Subcutaneous abdominal adipose tissue (tissue), 5 donors: ENCODE measurements around the gene SMAD3.
A peak's percentile ranks its signal among the peaks of the same experiment; 100 is the strongest.

Source experiments
- H3K27ac ChIP-seq: one replicate; pipeline ENCODE4 v1.7.0; 2013; ENCODE audit warnings: low read depth, mild to moderate bottlenecking, inconsistent platforms, low read length, moderate library complexity
- H3K27me3 ChIP-seq, 5 donors: one replicate each; pipeline ENCODE4 v1.7.0; 2013; ENCODE audit warnings: low read length in 5 of 5, inconsistent platforms in 1 of 5; ENCODE audit not compliant: control insufficient read depth in 5 of 5, insufficient read depth in 4 of 5
- H3K36me3 ChIP-seq, 5 donors: one replicate each; pipeline ENCODE4 v1.7.0; 2013; ENCODE audit warnings: low read length in 5 of 5; ENCODE audit not compliant: control insufficient read depth in 5 of 5, insufficient read depth in 5 of 5
- H3K4me1 ChIP-seq, 5 donors: one replicate each; pipeline ENCODE4 v1.7.0; 2013; ENCODE audit warnings: low read length in 5 of 5, mild to moderate bottlenecking in 3 of 5, moderate library complexity in 1 of 5; ENCODE audit not compliant: control insufficient read depth in 5 of 5, insufficient read depth in 5 of 5
- H3K4me3 ChIP-seq, 5 donors: one replicate each; pipeline ENCODE4 v1.7.0; 2013; ENCODE audit warnings: low read length in 5 of 5, low read depth in 1 of 5
- H3K9ac ChIP-seq, 5 donors: one replicate each; pipeline ENCODE4 v1.7.0; 2013; ENCODE audit warnings: low read length in 5 of 5, mild to moderate bottlenecking in 4 of 5, moderate library complexity in 3 of 5
- H3K9me3 ChIP-seq, 5 donors: one replicate each; pipeline ENCODE4 v1.7.0; 2013; ENCODE audit warnings: low read length in 5 of 5; ENCODE audit not compliant: control insufficient read depth in 5 of 5
- donor health status: healthy.
- donor health status: healthy.
- donor health status: healthy.
- donor health status: healthy.
- donor health status: healthy.

SMAD3 gene

DNA sequence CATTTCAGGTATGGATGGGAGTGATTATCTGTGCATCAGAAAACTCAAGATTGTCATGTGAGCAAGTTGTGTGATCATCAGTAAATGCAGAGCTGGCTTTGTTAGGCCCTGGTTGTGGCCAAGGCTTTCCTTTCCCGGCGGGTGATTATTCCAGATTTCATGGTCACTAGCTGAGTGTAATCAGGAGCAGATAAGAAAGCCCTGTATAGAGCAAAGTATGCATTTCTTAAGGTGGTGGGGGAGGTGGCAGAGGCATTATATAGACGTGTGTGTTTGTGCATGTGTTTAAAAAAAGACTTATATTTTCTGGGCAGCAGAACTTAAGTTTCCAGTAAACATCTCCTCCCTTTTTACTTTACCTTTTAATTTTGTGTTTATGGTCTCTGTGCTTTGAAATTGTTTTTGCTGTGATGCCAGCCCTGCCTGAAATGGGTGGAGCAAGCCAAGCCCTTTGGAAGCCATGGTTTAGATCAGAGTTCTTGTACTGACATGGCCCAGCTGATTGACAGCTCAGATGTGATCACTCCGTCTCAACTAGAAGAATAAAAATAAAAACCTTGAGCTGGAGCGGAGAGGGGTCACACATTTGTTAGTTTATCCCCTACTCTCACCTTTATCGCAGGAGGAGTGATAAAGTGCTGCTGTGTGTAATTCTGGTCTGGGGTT lies 22.2 kb downstream of the SMAD3 start:
- Histone ChIP-seq H3K36me3 (peaks cover 0 to 4% (median 0%) of the 10 kb centered on the region in 5 donors), H3K4me1 (peaks cover 11 to 82% (median 68%) of the 10 kb centered on the region in 5 donors), H3K9me3 (no peaks in the 10 kb centered on the region), H3K27me3 (no peaks in the 10 kb centered on the region), H3K27ac (no peak overlapping the region), H3K9ac (no peak overlapping the region), H3K4me3 (no peak overlapping the region)

DNA sequence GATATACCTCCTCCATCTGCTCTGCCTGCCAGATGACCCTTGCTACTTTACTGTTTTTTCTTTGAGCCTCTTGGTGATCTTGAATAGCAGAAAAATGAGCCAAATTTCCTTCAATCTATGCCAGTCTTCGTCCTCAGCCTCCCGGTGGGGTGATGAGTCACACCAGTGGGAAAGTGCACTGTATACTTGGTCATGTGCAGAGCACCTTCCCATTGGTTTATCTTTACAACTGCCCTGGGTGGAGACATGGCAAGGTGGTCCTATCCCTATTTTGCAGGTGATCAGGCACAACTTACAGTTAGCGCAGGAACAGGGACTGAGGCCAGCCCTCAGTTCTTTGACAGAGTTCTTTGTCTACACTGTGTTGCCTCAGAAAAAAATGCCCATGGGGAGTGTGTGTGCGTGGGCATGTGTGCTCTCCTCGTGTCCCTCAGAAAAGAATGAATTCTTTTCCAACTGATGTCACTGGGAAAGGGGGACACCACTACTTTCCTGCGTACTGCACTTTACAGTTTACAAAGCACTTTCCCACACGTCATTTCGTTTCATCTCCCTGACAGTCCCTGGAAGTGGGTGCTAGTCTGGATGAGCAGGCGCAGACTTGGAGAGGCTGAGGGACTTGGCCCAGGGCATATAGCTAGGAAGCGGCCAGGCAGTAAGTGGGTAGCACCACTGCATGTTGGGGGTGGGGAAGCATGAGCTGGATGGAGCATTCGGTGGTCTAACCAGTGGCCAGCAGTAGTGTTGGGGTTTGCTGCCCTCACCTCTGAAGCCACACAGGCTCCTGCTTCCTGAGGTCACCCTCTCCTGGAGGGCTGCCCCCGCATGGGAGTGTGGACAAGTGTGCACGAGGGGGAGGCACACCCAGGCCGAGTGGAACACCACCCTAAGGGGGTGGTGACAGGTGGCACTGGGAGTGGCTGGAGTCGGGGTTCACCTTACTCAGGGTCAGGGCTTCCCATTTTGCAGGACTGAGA lies 24.1 kb downstream of the SMAD3 start:
- Histone ChIP-seq H3K9me3 (no peaks in the 10 kb centered on the region), H3K27me3 (no peaks in the 10 kb centered on the region), H3K27ac (no peak overlapping the region), H3K9ac (peak overlapping the region in 1 of 5 donors; percentile 31), H3K36me3 (peaks cover 0 to 12% (median 8%) of the 10 kb centered on the region in 5 donors), H3K4me1 (peaks cover 8 to 82% (median 74%) of the 10 kb centered on the region in 5 donors), H3K4me3 (no peak overlapping the region)

DNA sequence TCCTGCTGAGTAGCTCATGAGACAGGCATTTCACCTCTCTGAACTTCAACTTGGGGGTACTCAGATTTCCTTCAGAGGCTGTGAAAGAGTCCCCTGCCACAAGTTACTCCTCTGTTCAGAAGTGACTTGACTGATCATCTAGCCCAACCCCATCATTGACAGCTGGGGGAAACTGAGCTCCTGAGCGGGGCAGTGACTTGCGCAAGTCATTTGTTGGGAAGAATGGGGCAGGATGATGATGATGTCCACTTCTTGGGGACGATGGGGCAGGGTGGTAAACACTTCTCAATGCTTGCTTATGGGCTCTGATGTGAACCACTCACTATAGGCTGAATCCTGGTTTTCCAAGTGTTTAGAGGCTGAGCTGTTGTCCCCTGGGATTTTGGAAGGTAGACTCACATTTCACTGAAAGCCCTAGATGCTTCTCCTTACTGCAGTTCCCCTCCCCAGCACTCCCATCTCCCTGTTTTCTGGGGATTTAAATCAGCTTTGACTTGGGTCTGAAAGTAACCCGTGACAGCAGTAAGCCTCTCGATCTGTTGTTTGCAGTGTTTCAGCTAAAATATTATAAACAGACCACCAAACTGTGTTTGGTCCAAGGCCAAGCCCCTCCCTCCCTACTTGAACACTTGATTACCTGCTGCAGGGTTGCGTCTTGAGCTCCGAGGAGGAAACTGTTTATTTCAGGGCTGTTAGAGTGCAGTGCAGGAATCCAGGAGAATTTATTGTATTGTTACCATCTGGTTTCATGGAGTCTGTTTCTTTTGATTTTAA lies 25.1 kb downstream of the SMAD3 start:
- no peak overlapping the region for H3K9ac ChIP-seq
- H3K4me1 ChIP-seq: peaks cover 6 to 72% (median 70%) of the 10 kb centered on the region in 5 donors
- peak overlapping the region; percentile 15 for H3K27ac ChIP-seq

DNA sequence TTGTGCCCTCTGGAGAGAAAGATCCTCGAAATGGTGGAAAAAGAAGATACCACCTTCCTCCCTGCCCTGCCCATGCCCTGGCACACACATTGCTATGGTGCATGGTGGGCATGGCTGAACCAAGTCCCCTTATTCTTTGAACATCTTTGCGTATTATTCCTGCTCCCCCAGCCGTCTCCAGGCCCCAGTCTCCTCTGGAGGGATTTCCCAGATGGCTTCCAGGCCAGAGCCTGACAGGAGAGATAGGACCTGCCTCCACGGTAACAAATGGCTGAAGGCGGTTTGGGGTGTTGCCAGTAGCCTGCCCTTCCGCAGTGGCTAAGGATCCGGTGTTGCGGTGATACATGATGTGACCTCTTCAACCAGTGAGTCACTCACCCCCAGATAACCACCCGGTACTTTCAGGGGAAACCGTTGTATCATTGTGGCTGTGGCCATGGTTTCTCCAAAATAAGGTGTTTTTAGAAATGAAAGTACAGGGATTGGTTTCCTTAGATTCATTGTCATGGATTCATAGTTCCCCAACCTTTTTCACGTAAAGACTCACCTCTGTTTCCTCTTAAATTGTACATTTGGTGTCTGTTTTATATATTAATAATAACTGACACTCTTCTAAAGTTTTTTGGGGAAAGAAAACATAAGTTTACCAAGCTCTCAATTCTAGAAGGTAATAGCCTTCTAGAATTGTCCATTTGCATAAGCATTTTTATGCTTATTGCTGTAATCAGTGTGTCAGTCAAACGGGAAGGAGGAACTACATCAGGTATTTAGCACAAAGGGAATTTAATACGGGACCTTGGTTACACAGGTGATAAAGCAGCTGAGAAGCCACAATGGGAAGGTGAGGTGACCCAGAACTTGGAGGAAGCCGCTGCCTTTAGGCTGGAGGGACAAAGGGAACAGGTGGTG lies 25.9 kb downstream of the SMAD3 start:
- Histone ChIP-seq H3K9me3 (no peaks in the 10 kb centered on the region), H3K9ac (no peak overlapping the region), H3K4me1 (peaks cover 4 to 64% (median 62%) of the 10 kb centered on the region in 5 donors), H3K4me3 (no peak overlapping the region), H3K27ac (peak overlapping the region; percentile 57), H3K36me3 (peaks cover 3 to 20% (median 12%) of the 10 kb centered on the region in 5 donors), H3K27me3 (no peaks in the 10 kb centered on the region)

More for the DNA sequence above, 25.1 kb downstream of the SMAD3 start:
- Histone ChIP-seq H3K27me3 (no peaks in the 10 kb centered on the region), H3K4me3 (no peak overlapping the region), H3K36me3 (peaks cover 0 to 15% (median 12%) of the 10 kb centered on the region in 5 donors), H3K9me3 (no peaks in the 10 kb centered on the region)

DNA sequence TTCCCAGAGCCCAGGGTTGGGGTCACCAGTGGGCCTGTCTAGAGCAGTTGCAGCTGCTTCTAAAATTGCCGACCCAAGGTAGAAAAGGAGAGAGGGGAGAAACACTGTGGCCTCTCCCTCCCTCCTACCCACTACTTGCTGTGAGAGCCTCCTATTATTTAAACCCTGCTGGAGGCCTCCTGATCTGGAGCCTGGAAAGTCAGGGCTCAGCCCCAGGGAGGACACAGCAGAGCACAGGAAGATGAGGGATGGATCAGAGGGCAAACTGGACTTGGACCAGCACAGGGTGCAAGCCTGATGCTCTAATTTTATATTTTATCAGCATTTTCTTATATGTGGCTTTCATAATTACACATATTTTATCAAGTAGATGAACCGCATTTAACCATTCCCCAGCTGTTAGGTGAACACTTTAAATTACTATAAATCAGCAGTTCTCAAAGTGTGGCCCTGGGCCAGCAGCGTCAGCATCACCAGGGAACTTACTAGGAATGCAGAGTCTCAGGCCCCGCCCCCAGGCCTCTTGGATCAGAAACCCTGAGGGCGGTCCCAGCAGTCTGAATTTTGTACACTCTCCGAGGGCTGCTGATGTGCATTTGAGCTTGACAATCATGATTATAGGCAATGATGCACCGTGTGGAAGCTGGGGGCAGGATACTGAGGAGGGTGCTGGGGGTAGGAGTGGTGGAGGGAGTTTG lies 26.7 kb downstream of the SMAD3 start:
- Histone ChIP-seq H3K36me3 (peaks cover 3 to 20% (median 12%) of the 10 kb centered on the region in 5 donors), H3K9me3 (no peaks in the 10 kb centered on the region), H3K4me1 (peaks cover 4 to 60% (median 57%) of the 10 kb centered on the region in 5 donors), H3K4me3 (no peak overlapping the region), H3K9ac (no peak overlapping the region), H3K27me3 (no peaks in the 10 kb centered on the region), H3K27ac (peak overlapping the region; percentile 57)

DNA sequence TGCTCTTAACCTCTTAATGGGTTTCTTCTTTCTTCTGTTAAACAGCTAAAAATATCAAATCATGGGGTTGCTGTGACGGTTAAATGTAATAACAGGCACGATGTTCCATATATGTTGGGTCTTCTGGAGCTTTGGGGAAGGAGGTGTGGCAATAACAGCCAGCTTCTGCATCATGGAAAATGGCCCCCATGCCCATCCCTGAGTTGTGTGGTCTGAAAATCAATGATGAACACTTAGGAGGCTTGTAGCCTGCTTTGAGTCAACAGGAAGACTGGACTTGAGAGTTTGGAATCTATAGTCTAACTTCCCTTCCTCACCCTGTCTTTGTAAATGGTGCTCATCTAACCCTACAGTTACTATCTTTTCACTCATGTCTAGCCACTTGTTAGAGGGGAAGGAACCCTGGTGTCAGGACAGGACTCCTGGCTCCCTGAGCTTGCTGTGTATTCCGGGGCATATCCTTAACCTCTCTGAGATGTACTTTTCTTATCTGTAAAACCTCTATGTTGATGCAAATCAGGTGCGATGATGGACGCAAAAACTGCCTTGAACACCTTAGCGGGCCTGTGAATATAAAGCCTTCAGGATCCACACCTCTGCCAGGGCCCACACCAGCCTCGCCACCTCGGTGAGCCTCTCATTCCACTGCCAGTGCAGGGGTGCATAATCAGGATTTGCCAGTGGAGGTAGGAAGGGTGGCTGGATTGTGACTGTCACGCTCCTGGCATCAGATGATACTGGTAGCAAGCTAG lies 27.5 kb downstream of the SMAD3 start:
- Histone ChIP-seq H3K9ac (no peak overlapping the region), H3K36me3 (peaks cover 3 to 20% (median 12%) of the 10 kb centered on the region in 5 donors), H3K27me3 (no peaks in the 10 kb centered on the region), H3K27ac (no peak overlapping the region), H3K4me1 (peaks cover 6 to 65% (median 58%) of the 10 kb centered on the region in 5 donors), H3K9me3 (no peaks in the 10 kb centered on the region), H3K4me3 (no peak overlapping the region)

DNA sequence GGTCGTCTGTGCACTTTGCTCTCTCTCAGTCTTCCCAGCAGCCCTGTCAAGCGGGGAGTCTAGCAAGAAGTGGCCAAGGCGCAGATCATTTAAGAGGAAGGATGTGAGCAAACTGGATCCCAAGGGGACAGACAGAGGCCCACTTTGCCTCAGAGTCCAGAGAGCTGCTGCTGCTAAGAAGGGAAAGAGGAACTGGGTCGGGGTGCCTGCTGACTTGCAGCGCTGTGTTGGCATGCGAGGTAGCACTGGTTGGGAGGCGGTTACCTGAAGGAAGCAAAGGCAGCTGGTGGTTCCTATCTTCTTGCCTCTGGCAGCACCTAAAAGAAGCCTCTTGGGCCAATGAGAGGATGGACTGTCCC lies 28.1 kb downstream of the SMAD3 start:
- Histone ChIP-seq H3K36me3 (peaks cover 3 to 20% (median 12%) of the 10 kb centered on the region in 5 donors), H3K9me3 (no peaks in the 10 kb centered on the region), H3K27me3 (no peaks in the 10 kb centered on the region), H3K9ac (no peak overlapping the region), H3K4me3 (no peak overlapping the region), H3K27ac (no peak overlapping the region), H3K4me1 (peaks cover 6 to 68% (median 58%) of the 10 kb centered on the region in 5 donors)

DNA sequence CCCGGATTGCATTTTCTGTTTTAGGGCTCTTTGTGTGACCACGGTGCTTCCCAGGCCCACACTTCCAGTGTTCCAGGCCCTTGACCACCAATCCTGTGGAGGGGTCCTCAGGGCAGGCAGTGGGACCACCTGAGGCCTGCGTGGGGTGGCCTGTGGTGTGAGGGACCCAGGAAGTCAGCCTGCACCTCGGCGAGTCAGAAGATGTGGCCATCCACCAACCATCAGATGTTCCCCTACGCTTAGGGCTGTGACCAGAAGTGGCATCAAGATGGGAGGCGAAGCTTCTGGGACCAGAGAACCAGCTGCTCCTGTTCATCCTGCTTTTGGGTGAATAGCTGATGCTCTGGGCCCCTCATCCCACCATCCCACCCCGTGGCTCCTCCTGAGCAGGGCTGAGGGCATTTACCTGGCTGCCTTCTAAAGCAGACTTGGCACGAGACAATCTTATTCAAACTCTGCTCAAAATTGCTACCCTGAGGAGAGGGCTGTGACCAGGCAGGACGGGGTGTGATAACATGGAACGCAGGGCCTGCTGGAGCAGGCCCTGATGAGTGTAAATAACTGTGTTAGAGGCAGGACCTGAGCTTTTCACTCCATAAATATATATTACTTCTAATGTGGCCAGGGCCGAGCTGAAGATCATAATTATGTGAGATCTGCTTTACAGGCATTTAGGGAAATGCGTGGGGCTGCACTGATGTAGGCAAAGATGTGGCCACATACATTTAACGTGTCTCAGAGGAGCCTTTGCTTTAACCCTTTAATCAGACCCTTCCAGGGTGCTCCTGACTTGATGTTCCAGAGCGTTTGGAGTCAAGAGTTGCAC lies 28.8 kb downstream of the SMAD3 start:
- H3K4me1 ChIP-seq: peaks cover 5 to 68% (median 58%) of the 10 kb centered on the region in 5 donors

More for the DNA sequence above, 28.8 kb downstream of the SMAD3 start:
- no peak overlapping the region for H3K9ac ChIP-seq
- H3K27ac ChIP-seq: no peak overlapping the region
- no peaks in the 10 kb centered on the region for H3K27me3 ChIP-seq
- peaks cover 3 to 20% (median 12%) of the 10 kb centered on the region in 5 donors for H3K36me3 ChIP-seq
- no peak overlapping the region for H3K4me3 ChIP-seq
- no peaks in the 10 kb centered on the region for H3K9me3 ChIP-seq
